Measurements from ENCODE around the gene HK3. TPM values are rescaled to one million over a fixed set of nuclear protein-coding genes. Genes with fewer than 3 reads are reported as not detected.
A peak's percentile ranks its signal among the peaks of the same experiment; 100 is the strongest.

HK3 gene
- total and polyA plus RNA-seq, 2 of the 8 experiments (the other 6 are each of a cell fraction or from before 2014, with no cell fraction given) = not detected

DNA sequence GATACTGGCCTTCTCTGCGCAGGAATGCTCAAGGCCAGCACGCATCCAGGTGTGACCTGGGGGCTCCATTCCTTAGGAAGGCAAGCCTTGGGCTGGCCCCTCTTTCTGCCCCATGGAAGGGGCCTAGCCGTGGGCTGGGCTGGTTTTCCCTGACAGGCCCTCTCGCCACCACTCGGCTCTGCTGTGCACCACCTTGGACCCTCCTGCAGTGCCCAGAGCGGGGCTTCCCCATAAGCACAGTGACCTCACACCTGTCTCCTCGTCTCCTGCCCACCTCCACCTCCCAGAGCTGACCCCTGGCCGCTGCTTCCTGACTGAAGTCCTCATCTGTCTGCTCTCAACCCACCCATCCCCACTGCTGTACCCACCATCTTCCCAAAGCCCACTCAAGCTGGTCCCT, 67.7 kb downstream of the HK3 start:
- Histone ChIP-seq H3K23me2 (ENCODE audit: low read depth, low read length) (peaks cover 9% of the 10 kb centered on the region; the same call in 1 of the 2 replicates), H2BK5ac (ENCODE audit: low read depth, low read length) (no peak overlapping the region), H4K20me1 (replicated peaks in 1 of 2; ENCODE audit: control insufficient read depth in 1 of 2, insufficient read depth in 2 of 2, low read length in 2 of 2) (peaks cover 0 to 13% of the 10 kb centered on the region in 2 experiments), H2BK120ac (replicated peaks; ENCODE audit: low read depth, low read length) (no peak overlapping the region), H4K8ac (ENCODE audit: extremely low read depth, insufficient read depth, low read length) (peak overlapping the region; percentile 25; the same call in 1 of the 2 replicates), H3K4me1 (replicated peaks in 1 of 4; ENCODE audit: control insufficient read depth in 3 of 4, insufficient read depth in 4 of 4, low read length in 3 of 4) (peaks cover 0 to 2% (median 0%) of the 10 kb centered on the region in 4 experiments; a peak in 2 of 7 replicates), H2BK20ac (ENCODE audit: low read length) (no peak overlapping the region), H3K79me2 (ENCODE audit: control insufficient read depth in 1 of 2, insufficient read depth in 2 of 2, low read length in 2 of 2) (no peaks in the 10 kb centered on the region), H2AK5ac (ENCODE audit: low read depth, low read length) (no peak overlapping the region), H2AFZ (ENCODE audit: low read length) (no peak overlapping the region), H3K27me3 (replicated peaks in 1 of 4; ENCODE audit: control insufficient read depth in 3 of 4, extremely low read depth in 1 of 4, insufficient read depth in 3 of 4, low read length in 3 of 4) (no peaks in the 10 kb centered on the region; a peak in 1 of 7 replicates), H3K9ac (replicated peaks in 1 of 4; ENCODE audit: extremely low read depth in 1 of 4, low read depth in 3 of 4, low read length in 3 of 4) (no peak overlapping the region), H4K5ac (ENCODE audit: insufficient read length, low read depth, low read length) (no peak overlapping the region), H2BK15ac (ENCODE audit: low read length) (no peak overlapping the region), H3K23ac (ENCODE audit: insufficient read length) (no peak overlapping the region), H3K14ac (ENCODE audit: insufficient read length) (no peak overlapping the region), H3K4ac (replicated peaks; ENCODE audit: insufficient read length, low read depth, low read length) (no peak overlapping the region), H3K56ac (replicated peaks; ENCODE audit: insufficient read length, low read depth, low read length) (no peak overlapping the region), H3K4me3 (ENCODE audit: extremely low read depth in 1 of 4, insufficient read depth in 2 of 4, low read depth in 3 of 4, low read length in 4 of 4) (no peak overlapping the region), H3K9me3 (ENCODE audit: insufficient read depth in 2 of 2, low read depth in 1 of 2, low read length in 1 of 2) (no peaks in the 10 kb centered on the region), H3K27ac (ENCODE audit: low read depth, low read length) (no peak overlapping the region; the same call in 1 of the 2 replicates), H3K18ac (ENCODE audit: extremely low read depth, low read length) (no peak overlapping the region), H2BK12ac (ENCODE audit: low read depth, low read length) (no peak overlapping the region), H4K91ac (replicated peaks; ENCODE audit: insufficient read length, low read length) (no peak overlapping the region), H3K79me1 (ENCODE audit: low read depth, low read length) (peaks cover 2% of the 10 kb centered on the region), H3K4me2 (ENCODE audit: insufficient read depth in 1 of 2, low read depth in 2 of 2, low read length in 2 of 2) (no peak overlapping the region), H3K36me3 (ENCODE audit: control insufficient read depth in 2 of 4, insufficient read depth in 4 of 4, low read length in 3 of 4) (no peaks in the 10 kb centered on the region)
- ChIA-PET CTCF (ENCODE audit: partially characterized antibody) (interaction anchor here (0.8 to 2.7 kb wide), 4 partner anchors 10 to 170 kb away, joined by 3 to 8 read pairs (median 5); no protein-coding TSS in a partner anchor), POLR2A (ENCODE audit: partially characterized antibody) (no interaction called here)
- FAIRE-seq (no peak), DNase-seq (ENCODE audit: low read depth in 1 of 2, low spot score in 2 of 2) (no peak)
- 94% methylated on average over 8 of the region's 8 CpGs; no CpG with 5 or more reads in 1 of the 2 experiments for WGBS, 2 experiments (ENCODE audit: extremely low coverage in 1 of 2, insufficient coverage in 1 of 2, insufficient read length in 1 of 2, insufficient replicate concordance in 2 of 2, low coverage in 1 of 2, low lambda C conversion rate in 2 of 2, missing lambda C conversion rate in 1 of 2)
- TF ChIP-seq EZH2 (IDR thresholded peaks at IDR 0.05; ENCODE audit: low read depth, low read length, severe bottlenecking) (no peak), EP300 (IDR thresholded peaks at IDR 0.05; ENCODE audit: borderline replicate concordance in 1 of 2, low read depth in 2 of 2, low read length in 2 of 2) (no peak), POU5F1 (IDR thresholded peaks at IDR 0.05; ENCODE audit: low read depth, low read length) (no peak), EGR1 (IDR thresholded peaks at IDR 0.05; ENCODE audit: borderline replicate concordance, low read depth, low read length) (no peak), SP4 (IDR thresholded peaks at IDR 0.05; ENCODE audit: low read length) (no peak), SUZ12 (IDR thresholded peaks at IDR 0.05; ENCODE audit: low read length) (no peak), RNF2 (IDR thresholded peaks at IDR 0.05; ENCODE audit: borderline replicate concordance, low read depth, low read length, missing control alignments, poor library complexity, severe bottlenecking) (no peak), CBX5 (IDR thresholded peaks at IDR 0.05; ENCODE audit: low read depth, low read length) (no peak), USF2 (IDR thresholded peaks at IDR 0.05; ENCODE audit: low read length) (no peak), POLR2AphosphoS5 (IDR thresholded peaks at IDR 0.05; ENCODE audit: low read depth, low read length) (no peak), JUND (IDR thresholded peaks at IDR 0.05; ENCODE audit: low read length) (no peak)
- TF ChIP-seq, protein P1, sequence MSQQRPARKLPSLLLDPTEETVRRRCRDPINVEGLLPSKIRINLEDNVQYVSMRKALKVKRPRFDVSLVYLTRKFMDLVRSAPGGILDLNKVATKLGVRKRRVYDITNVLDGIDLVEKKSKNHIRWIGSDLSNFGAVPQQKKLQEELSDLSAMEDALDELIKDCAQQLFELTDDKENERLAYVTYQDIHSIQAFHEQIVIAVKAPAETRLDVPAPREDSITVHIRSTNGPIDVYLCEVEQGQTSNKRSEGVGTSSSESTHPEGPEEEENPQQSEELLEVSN (IDR thresholded peaks at IDR 0.05) = no peak

All from H1 (cell line).